ENCODE results near the gene ANKRD60. TPM values are rescaled to one million over a fixed set of nuclear protein-coding genes. Genes with fewer than 3 reads are reported as not detected.

ANKRD60 gene
- total RNA-seq, 1 experiment from 2014 or later, result not detected

DNA sequence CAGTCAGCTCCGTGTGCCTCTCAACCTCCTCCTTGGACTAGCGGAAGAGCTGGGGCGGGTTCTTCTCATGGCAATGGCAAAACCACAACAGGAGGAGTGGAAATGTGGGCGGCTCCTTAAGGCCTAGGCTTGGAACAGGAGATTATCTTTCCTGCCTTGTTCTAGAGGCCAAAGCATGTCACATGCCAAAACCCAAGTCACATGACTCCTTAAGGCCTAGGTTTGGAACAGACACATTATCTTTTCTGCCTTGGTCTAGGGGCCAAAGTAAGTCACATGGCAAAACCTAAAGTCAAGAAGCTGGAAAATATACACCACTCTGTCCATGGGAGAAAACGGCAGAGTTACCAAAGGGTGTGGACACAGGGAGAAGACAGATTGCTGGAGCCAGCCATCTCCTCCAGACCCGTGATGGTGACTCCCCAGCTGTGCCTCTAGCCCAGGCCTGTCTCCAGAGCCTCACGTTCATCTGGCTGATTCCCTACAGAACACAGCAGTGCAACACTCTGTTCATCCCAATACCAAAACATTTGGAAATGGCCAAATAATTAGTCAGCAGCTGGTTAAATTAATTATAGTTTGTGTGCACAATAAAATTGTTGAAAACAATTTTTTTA is 34.2 kb downstream of the ANKRD60 start:
- DNase-seq (ENCODE audit: low spot score), result no peak

DNA sequence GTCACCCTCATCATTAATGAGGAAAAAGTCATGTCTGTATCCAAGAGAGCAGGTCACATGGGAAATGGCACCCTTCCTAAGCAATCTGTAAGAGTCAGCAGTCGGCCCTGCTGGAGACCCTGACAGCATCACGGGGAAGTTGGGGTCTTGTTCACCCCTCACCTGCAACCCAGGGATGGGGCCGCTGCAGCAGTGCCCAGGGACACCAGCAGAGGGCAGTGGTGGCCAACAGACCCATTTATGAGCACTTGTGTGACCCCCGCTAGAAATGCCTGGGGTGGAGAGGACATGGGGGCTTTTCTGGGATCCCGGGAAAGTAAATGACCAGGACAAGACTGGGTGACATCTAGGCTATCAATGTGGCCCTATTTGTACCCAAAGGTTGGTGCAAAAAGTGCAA is 35.9 kb downstream of the ANKRD60 start:
- no peak for DNase-seq (ENCODE audit: low spot score)

DNA sequence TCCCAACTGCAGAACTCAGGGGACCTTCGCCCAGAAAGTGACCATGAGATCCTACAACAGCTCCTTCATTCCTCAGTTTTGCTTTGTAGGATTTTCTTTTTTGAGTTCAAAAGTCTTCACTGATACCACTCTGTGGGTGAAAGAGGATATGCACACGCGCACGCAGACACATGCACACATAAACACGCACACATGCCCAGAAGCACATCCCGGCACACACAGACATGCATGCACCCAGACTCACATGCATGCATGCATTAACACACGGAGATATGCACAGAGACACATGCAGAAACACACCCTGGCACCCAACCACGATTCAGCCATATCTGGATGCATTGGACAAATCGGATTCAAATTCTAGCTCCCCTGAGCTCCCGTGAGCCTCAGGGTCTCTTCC is 36.4 kb downstream of the ANKRD60 start:
- DNase-seq (ENCODE audit: low spot score), result no peak

DNA sequence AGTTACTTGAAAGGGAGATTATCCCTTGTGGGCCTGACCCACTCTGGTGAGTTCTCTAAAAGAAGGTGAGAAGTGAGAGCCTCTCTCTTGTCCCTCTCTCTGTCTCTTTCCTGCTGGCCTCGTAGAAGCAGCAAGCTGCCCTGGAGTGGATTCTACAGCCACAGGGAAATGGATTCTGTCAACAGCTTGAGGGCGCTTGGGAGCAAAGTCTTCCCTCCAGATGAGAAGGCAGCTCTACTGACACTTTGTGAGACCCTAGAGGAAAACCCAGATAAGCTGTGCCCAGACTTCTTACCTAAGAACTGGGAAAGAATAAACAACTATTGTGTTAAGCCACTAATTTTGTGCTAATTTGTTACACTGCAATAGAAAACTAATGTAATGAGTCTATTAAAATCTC is 39.9 kb downstream of the ANKRD60 start:
- DNase-seq (ENCODE audit: low spot score), result peak; percentile 23

DNA sequence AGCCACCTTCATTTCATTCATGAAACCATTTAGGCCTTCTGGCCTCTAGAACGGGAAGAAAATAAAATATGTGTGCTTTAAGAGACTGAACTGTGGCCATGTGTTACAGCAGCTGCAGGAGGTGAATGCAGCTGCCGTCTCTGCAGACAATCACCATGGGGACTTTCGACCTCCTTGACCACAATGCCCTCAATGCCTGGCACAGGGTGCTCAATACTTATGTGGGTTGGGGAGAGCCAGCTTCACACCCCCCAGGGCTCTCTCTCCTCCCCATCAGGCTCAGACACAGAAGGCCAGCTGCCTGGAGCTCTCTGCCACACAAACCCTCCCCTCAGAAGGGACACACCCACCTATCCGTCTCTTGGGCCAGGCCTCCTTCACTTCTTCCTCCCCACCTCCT is 43.5 kb downstream of the ANKRD60 start:
- no peak for DNase-seq (ENCODE audit: low spot score)

DNA sequence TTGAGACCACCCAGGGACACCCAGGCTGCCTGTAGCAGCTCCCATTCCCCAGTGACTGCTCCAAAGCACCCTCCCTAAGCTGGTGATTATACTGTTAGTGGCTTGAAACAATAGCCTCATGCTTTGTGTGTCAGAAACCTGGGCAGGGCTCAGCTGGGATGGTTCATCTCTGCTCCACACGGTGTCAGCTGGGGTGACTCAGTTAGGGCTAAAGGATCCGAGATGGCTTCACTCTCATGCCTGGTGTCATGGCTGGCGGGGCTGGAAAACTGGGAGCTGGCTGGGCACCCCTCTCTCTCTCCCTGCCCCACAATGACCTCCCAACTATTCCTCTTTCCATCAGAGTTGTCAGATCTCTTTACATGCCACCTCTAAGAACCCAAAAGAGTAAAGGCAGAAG is 44.4 kb downstream of the ANKRD60 start:
- no peak for DNase-seq (ENCODE audit: low spot score)

DNA sequence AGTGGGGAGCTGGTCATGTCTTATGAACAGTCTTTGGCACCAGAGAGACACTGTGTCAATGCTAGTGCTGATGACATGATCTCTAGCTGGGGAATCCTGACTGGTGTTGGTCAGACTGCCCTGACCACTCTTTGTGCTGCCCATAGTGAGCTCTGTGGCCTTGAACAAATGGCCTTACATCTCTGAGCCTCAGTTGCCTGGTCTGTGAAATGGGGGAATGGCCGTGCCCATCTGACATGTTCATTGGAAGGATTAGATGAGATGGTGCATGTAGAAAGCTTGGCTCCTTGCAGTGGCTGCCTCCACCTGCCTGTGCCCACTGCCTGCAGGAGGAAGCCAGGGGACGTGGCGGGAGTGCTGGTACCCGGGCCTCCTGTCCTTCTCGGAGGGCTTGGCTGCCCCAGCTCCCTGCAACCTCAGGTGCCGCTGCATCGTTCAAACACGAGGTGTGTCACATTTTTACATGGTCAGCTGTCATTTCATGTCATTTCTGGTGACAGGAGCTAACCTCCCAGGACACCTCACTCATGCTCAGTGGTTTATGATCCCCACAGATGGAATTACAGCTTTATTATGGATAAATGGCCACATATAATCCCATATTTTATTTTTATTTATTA is 45.8 kb downstream of the ANKRD60 start:
- no peak for DNase-seq (ENCODE audit: low spot score)

DNA sequence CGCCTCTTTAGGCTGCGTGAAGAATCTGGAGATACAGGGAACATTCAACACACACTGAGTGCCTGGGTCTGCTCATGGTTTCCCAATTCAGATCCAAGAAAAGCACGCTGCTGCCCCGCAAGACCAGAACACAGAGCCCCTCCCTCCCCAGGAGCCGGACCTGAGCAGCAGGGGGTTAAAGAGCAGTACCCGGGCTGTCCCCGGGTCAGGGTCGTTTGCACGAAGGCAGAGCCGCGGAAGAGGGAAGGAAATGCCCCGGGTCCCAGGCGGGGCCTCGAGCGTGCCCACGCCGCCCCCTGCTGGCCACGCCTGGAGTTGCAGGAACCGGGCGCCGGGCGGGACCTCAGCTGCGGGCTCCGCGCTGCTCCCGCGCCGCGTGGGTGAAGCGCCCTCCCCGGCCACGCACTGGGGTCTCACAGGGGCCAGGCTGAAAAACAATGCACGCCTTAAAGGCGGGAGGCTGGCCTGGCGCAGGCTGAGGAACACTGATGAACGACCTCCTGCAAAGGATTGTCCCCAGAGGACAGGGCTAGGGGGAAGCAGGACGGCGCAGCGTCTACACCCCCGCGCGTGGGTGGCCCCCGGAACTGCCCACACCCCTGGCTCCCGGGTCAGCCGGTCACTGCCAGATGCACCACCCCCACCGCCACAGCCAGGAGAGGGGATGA is 48.9 kb downstream of the ANKRD60 start:
- peak; percentile 61 for DNase-seq (ENCODE audit: low spot score)

DNA sequence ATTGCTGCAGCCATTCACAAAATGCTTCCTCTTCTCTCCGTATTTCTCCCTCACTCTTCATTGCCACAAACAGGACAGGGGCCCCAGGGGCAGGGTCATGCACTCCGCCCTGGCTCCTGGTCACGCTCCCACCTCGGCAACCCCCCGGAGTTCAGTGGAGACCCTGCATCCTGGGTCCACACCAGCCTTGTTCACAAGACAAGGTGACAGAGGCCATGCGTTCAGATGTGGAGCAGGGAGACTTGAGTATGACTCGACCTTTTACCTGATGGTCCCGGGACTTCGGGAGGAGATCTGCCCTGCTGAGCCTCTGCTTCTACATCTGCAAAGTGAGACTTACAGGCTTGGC is 49.4 kb downstream of the ANKRD60 start:
- DNase-seq (ENCODE audit: low spot score), result no peak

DNA sequence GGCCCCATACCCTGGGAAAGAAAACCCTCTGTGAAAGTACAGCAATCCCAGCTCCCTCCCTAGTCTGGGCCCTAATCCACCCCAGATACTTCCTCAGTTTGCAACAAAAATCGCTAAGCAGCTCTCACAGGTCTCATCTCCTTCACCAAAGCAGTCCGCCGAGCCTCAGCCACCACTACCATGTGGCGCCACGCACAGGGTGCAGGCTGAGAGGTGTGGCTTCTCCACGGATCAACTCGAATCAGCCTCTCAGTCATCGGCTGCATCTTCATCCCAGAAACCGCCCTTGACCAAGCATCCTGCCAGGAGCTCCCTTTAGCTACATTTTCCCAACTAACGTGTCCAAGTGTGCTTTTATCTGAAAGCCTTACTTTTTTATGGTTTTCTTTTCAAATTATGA is 50.7 kb downstream of the ANKRD60 start:
- DNase-seq (ENCODE audit: low spot score), result no peak

DNA sequence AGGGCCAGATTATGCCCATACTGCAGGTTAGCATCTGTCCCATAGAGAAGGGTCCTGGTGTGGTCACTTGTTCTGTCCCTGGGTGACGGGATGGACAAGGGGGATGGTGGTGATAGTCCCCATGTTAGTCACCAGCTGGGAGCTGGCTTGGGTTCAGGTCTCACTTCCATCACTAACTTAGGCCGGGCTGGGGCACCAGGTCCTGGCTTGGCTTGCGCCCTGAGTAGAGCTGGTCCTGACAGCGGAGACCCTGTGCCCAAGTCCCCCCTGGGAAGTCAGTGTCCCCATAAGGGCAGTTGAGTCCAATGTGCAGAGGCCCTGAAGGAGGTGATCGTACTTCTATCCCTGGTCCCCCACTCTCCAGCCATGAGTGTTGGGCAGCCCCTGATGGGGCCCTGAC is 52.6 kb downstream of the ANKRD60 start:
- DNase-seq (ENCODE audit: low spot score), result no peak

DNA sequence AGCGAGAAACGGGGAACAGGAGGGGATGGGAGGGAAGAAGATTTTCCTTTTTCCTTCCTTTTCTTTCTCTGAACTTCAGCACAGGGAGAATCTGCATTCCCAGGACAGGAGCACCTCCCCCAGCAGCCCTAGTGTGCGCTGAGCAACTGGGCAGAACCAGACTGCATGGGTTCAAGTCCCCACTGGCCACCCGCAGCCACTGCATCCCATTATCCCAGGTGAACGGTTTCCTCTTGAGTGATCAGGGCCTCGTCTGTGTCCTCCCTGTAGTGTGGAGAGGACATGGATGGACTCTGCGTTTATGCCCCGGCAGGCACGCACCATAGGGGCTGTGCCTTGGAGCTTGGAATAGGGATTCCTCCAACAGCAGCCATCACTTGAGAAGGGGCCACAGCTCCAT is 53.0 kb downstream of the ANKRD60 start:
- DNase-seq (ENCODE audit: low spot score), result no peak

DNA sequence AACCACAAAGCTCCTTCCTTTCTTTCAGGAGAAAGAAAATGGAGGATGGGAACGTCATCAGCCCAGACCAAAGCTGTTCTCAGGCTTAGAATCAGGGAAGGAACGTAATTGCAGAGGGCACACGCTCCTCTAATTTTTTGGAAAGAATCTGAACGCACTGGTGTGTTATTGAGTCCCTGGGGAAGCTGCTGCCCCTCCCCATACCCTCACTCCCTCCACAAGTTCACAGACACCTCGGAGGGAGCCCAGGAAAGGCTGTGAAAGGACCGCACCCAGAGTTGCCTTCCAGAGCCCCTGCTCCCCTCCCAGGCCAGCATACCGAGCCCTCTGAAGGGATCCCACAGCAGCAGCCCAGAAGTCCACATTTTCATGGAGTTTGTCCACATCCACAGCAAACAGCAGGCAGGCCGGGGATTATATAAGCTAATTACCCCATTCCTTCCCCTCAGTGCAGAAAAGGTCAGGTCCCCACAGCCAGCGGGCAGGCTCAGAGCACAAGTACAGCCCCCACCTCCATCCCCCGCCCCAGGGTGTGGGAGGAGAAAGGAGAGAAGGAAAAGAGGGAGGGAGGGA is 53.7 kb downstream of the ANKRD60 start:
- no peak for DNase-seq (ENCODE audit: low spot score)

DNA sequence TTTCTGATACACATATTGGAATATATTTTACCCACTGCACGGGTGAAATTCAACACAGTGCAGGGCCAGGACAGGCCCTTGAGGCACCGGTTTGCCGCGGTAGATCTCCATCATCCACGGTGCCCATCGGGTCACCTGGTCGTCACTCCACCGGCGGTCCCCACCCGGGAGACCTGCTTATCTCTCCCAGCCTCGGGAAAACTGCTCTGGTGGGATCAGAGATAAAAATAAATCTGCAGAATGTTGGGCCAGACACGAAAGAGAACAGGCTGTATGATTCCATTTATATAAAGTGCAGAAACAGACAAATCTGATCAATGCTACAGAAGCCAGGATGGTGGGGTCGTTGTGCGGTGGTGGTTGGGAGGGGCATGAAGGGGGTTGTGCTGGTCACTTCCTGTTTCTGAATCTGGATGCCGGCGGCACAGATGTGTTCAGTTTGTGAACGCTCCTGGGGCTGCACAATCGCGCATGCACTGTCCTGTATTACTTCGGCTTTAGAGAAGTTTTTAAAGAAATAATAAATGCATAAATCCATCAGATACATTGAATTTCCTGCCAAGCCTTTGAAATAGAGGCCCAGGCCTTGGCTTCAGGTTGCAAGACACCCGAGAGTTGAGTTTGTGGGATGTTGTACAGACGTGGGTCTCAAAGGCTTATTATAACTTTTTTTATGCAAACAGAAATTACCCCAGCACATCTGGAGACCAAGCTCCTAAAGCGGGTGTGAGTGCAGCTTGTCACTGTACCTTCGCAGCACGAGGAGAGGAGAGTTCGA is 54.3 kb downstream of the ANKRD60 start:
- DNase-seq (ENCODE audit: low spot score), result no peak

DNA sequence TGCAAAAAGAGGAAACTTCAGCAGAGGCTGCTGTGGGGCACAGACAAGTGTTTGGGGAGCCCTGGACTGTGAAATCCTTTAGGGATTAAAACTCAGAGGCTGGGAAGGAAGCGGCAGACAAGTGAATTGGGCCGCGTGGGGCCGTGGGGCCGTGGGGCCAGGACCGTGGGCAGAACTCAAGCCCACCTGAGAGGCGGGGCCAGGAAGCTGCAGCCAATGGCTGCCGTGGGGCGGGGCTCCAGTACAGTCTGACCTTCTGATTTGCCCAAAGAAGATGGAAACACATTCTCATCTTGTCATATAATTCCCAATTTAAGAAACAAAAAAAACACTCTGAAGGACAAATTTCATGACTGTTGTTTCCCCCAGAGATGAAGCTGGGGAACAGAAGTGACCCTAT is 55.4 kb downstream of the ANKRD60 start:
- DNase-seq (ENCODE audit: low spot score), result no peak

DNA sequence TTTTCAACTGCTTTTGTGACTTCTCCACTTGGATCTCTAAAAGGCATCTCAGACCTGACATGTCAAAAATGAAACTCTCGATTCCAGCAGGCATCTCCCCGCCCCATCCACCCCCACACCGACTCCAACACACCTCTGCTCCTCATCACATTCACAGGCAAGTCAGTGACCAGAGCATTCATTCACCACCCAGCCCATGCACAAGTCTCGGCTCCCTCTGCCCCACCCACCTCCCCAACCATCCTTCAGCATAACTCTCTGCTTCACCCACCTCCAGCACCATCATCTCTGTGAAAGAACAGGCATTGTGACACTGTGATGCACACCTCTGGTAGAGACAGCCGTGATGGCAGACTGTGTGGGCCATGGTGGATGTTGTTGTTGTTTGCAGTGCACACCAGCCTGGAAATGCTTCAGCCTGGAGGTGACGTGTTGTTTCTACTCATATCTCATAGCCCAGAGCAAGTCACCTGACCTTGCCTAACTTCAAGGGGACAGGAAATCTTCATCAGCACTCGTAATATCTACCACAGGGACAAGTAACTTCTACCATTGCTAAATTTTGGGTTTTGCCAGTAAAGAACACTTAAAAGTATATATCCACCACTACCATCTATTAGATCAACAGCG is 56.5 kb downstream of the ANKRD60 start:
- DNase-seq (ENCODE audit: low spot score), result no peak

DNA sequence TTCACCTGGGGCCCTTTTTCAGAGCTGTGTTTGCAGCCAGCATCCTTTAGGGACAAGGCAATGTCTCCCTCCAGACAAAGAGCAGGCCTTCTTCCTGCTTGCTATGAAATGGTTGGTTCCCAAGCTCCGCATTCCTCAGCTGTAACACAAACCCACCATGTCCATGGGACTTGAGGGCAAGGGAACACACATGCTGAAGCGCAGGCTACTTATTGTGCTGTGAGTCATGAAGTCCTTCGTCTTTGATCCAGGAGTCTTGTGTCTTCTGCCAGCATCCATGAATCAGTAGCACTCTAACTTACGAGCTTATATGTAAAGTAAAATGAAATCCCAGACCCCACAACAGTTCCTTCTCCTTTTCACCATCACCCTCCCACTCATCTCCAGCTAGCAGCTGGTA is 59.0 kb downstream of the ANKRD60 start:
- DNase-seq (ENCODE audit: low spot score), result no peak

DNA sequence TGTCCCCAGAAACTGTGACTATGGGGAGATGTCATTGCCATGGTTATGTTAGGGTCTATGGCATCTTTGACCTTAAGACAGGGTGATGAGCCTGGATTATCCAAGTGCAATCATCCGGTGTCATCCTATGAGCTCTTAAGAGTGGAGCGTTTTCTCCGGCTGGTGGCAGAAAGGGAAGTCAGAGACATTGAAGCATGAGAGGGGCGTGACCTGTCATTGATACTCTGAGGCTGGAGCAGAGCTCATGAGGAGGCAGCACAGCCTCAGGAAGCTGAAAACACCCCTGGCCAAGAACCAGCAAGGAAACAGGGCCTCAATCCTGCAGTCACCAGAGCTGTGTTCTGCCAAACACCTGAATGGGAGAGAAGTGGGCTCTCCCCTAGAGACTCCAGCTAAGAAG is 59.6 kb downstream of the ANKRD60 start:
- DNase-seq (ENCODE audit: low spot score), result no peak

DNA sequence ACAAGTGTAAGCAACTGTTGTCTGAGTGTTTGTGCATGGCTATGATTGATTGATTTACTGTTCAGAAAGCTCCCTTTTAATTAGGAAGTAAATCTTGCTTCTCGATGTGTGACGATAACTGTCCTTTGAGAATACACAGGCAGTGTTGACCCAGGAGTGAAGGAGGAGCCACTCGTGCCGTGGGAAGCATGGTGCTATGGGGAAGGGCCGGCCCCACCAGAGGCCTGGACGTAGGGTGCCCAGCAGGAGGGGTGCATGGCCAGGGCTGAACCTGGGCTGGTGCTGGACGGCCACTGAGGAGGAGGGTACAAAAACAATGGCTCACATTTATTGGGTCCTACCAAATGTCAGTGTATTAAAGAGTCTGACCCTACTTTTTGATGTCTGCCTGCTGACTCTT is 60.7 kb downstream of the ANKRD60 start:
- DNase-seq (ENCODE audit: low spot score), result no peak

Data from HT-29 (cell line).